Hematopoietic multipotent progenitor cell treated with erythropoietin and hydrocortisone succinate and interleukin-3 and kit ligand, for 17 days (in vitro differentiated cells): Measurements from ENCODE around the gene RIN1.
"Not testable (repeated sequence)": the region's sequence is repeated elsewhere in the genome, so short reads cannot be mapped to it uniquely, and the experiment has no call there.

Source experiments
- DNase-seq: peaks from one replicate; pipeline ENCODE4 v3.0.0-alpha.2; 2015; ENCODE audit warnings: low spot score

RIN1 gene

GRCh38 chr11:66359662-66360087 is 23.4 kb upstream of the RIN1 start:
- no peak for DNase-seq

DNA sequence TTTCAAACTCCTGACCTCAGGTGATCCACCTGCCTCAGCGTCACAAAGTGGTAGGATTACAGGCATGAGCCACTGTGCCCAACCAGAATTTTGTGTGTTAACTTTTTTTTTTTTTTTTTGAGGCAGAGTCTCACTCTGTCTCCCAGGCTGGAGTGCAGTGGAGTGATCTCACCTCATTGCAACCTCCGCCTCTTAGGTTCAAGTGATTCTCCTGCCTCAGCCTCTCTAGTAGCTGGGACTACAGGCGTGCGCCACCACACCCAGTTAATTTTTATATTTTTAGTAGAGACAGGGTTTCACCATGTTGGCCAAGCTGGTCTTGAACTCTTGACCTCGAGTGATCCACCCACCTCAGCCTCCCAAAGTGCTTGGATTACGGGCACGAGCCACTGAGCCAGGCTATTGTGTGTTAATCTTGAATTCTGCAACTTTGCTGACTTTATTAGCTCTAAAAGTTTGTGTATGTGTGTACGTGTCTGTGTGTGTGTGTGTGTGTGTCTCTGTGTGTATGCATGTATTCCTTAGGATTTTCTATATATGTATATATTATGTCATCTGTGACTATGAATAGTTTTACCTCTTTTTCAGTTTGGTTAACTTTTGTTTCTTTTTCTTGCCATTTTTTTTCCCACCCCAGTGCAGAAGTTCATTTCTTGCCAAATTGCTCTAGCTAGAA is 14.5 kb upstream of the RIN1 start:
- DNase-seq, result not testable (repeated sequence)

GRCh38 chr11:66349084-66349386 is 12.8 kb upstream of the RIN1 start:
- no peak for DNase-seq

GRCh38 chr11:66347425-66348276 is 11.4 kb upstream of the RIN1 start, which contains the start of gene B4GAT1:
Gene B4GAT1 (minus strand): TSS chr11:66347629. CDS start chr11:66347545, 84 bp downstream.
- DNase-seq, result peak; percentile 47

DNA sequence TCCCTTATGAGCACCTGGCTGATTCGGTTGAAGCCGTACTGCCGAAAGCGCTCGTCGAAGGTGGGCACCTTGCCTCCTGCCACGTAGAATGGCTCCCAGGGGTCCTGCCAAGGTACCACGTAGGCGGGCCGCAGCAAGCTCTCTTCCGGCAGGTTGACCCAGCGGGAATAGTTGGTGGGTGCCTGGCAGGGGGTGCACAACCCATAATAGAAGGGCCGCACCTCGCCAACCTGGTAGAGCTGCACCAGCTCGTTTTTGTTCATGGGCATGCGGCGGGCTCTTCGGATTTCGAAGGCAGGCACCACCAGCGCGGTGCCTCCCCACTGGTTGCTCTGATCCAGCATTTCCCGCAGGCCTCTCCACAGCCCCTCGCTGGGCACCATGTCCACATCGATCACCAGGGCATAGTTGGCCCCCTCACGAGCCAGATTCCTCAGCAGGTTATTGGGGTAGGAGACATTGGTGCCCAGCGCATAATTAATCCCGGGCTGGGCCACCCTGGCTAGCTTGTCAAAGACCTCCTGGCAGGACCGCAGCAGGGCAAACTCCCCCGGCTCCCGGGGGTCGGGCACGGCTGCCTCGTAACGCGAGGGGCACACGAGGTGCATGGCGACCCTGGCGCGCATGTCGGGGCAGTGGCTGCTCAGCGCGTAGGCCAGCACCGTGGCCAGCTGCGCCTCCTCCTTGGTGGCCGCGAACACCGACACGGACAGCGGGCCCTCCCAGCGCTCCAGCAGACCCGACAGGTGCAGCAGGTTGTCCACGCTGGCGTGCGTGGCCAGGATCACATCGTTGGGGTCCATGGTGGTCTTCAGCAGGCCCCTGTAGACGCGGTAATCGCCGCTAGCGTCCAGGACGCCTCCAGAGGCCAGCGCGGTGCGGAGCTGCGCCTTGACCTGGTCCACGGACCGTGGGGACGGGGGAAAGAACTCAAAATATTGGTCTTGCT is 10.5 kb upstream of the RIN1 start:
- no peak for DNase-seq

GRCh38 chr11:66345316-66345649 is 9.0 kb upstream of the RIN1 start:
- DNase-seq, result no peak

DNA sequence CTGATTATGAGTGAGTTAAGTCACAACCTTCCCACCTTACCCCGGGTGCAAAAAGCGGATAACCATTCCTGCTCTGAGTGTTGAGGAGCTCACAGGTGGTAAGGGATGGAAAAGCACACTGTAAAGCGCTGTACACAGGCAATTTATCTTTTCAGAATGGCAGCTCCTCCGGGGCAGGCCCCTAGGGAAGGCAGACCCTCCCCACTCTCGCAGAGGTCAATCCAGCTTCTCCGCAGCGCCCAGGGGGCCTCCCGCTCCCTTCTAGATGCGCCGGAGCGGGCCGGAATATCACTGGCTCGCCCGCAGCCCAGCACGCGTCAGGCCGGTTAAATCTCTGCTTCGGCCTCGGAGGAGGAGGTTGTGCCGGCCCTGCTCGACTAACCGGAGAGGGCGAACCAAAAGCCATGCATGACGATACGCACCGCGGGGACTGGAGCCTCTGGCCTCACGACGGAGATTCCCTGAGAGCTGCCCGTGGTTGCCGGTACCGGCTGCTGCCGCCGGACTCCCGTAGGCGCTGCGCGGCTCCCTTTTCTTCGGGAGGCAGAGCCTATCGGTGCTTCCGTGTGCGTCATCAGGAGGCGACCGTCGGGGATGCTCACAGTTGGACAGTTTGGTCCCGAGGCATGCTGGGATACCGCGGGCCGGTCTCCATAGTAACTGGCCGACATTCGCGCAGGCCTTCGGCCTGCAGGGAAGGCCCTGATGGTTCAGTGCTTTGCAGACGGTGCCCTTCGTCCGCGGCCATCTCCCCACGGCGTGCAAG is 8.5 kb upstream of the RIN1 start, which contains the start of gene BRMS1:
TSS of gene BRMS1 (minus strand) at position 555 of the 766 bp plus-strand sequence. CDS start 2,870 bp downstream, outside the sequence.
- DNase-seq, result peak; percentile 98

DNA sequence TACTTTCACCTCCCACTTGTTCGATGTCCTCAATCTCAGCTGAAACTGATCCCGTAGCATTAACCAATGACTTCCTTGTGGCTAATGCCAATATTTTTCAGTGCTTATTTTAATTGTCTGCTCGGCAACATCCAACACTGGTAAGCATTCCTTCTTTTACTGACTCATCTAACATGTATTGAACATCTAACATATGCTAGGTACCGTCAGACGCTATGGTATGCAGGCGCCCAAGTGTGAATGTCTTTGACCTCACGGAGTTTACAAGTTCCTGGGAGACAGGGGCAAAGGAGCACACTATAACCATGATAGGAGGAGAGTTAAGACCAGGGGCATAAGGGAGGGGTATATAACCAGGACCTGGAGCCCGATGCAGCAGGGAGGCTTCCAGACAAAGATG is 6.9 kb upstream of the RIN1 start:
- DNase-seq, result no peak

- no peak for DNase-seq
Observed at GRCh38 chr11:66341502-66342126, 5.4 kb upstream of the RIN1 start.

DNA sequence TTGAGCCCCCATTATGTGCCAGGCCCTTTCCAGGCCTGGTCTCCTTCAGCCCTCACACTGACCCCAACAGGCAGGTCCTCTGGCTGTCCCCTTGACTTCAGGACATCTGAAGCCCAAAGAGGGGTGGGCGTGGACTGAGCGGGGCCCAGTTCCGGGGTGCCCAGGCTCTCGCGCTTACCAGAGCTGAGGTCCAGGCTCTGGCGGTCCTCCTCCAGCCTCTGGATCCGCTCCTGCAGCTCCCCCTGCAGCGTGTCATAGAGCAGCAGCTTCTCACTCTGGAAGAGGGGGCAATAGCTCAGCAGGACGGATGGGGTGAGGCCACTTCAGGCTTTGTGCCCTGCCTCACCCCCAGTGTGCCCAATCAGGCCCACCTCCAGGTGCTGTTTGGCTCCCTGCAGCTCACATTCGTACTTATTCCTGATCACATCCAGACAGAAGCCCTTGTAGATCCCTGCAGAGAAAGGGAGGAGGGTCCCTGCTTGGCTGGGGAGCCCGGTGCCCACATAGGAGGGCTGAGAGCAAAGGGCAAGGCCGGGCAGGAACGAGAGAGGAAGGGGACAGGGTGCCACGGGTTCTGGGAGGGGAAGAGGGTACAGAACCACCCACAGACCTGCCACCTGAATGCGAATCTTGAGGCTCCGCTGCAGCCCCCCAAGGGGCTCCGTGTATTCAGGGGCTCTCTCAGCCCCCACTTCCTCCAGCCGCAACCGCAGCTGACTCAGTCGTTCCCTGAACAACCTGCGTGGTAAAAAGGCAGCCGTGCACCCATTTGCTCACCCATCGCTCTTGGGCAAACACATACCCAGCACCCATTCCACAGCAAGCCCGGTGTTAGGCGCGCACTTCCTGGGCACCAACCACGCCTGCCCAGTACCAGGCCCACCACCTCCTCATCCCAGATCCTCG is 4.6 kb upstream of the RIN1 start:
- no peak for DNase-seq

DNA sequence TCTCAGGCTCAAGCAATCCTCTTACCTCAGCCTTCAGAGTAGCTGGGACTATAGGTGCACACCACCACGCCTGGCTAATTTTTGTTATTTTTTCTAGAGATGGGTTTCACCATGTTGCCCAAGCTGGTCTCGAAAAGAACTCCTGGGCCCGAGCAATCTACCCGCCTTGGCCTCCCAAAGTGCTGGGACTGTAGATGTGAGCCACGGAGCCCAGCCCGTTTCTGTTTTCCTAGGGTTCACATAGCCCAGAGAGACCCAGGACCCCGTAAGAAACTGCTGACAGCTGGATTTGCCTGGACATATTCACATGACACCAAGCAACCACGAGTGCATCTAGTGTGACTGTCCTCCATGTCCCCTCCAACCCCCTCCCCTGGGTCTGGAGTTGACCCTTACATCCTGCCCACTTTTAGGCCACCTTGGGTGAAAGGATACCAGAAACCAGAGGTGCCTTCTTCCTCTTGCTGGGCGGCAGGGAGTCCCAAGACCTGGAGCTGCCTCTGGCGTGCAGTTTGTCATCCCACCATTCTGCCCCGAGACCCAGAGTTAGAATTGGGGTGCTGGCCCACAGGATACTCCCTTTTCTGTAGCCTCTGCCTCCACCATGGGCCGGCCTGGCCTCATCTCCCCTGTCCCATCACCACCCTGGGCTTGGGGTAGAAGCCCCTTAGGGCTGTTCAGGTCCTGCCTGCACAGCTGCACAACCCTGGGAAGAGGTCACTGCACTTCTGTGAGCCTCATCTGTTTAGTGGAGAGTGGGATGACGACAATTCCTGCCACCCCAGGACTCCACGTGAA is 3.7 kb upstream of the RIN1 start:
- DNase-seq, result no peak

GRCh38 chr11:66339162-66339675 is 3.0 kb upstream of the RIN1 start:
- DNase-seq, result no peak

DNA sequence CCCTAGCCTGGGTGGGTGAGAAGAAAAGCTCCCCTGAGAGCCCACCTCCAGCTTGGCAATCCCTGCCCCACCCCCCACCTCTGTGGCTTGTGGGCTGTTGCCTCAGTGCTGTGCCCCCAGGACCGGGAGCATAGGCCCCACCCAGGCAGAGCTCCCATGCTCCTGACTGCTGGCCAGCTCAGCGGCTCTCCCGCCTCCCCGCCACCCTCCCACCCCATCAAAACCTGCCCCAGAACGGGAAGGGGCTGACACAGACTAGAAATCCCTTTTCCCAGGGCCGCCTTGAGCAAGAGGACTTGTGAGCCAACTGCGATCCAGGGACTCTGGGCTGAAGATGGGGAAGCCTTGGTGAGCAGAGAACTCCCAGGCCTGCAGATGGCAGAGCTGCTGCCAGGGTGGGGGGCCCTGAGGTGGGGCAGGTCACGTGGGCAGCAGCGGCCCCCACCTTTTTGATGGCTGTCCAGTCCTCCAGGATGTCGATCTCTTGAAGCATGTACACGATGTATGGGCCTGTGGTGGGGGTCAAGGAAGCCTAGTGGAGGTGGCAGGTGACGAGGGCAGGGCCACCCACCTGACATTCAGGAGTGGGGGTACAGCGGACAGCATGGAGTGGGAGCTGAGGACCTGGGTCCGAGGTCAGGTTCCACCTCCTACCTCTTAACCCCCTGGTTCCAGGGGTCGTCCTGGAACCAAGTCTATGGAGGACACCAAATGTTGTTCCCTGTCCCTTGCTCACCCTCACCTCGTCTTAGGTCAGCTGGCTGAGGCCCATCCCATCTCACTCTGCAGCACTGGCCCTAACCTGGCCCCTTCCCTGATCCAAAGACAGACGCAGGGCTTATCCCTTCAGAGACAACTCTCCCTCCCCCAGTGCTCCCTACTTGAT is 2.3 kb upstream of the RIN1 start:
- DNase-seq, result no peak

GRCh38 chr11:66337103-66337899 is 1.1 kb upstream of the RIN1 start:
- DNase-seq, result no peak

GRCh38 chr11:66335531-66336233 is 552 bp downstream of the RIN1 start:
- DNase-seq, result no peak
